HG02840 (cell line): ENCODE data around the gene PTCSC3.

Source experiments
- ATAC-seq: cut with Tn5 transposase; IDR thresholded peaks from one replicate; pipeline ENCODE4 v1.9.1; 2021; ENCODE audit warnings: mild to moderate bottlenecking, moderate library complexity, moderate number of reproducible peaks; ENCODE audit not compliant: unreplicated experiment, low FRiP score

The PTCSC3 gene

GRCh38 chr14:36086629-36087395 lies 89.7 kb downstream of the PTCSC3 start:
- ATAC-seq, result no peak

- ATAC-seq, result no peak
These were observed 90.7 kb downstream of the PTCSC3 start for GRCh38 chr14:36085861-36086260.
